Retinal pigment epithelial cell (primary cell): ENCODE data around the gene RASL10B.

Source experiments
- DNase-seq: peaks from one replicate; pipeline ENCODE4 v3.0.0-alpha.2; 2010; ENCODE audit warnings: low read depth
- H3K4me3 ChIP-seq: 2 replicates; pipeline ENCODE4 v1.5.1; 2011; ENCODE audit warnings: mild to moderate bottlenecking, low read length, control low read depth, moderate library complexity
- CTCF ChIP-seq: conservative IDR thresholded peaks from 2 replicates; pipeline ENCODE4 v1.5.1; 2011; ENCODE audit warnings: low read depth, low read length, control low read depth, inconsistent platforms

Gene RASL10B

GRCh38 chr17:35757243-35757642, 25.8 kb downstream of the RASL10B start:
- no peak for TF ChIP-seq CTCF
- no peak for DNase-seq
- no peak overlapping the region for H3K4me3 ChIP-seq

DNA sequence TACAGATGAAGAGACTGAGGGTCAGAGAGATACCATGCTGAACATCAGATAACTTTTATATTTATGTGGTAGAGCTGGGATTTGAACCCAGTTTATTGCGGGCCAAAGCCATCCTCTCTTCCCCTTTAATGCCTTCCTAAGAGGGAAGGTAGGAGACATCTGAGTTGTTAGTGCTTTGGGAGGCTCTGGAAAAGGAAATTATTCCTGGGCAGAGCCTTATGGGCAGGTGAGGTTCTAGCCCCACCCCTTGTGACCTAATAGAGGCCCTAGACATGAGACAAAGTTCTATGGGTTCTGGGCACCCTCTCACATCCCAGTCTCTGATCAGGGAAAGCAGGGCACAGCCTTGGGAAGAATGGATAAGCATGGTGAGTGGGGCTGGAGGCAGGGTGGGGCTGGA, 29.1 kb downstream of the RASL10B start, which contains the start of gene C17orf50:
C17orf50 (plus strand) TSS at position 301 of the 400 bp plus-strand sequence; CDS start at position 356, 55 bp downstream.
- TF ChIP-seq CTCF: no peak
- DNase-seq: no peak
- no peak within 1 kb of the TSS for H3K4me3 ChIP-seq

DNA sequence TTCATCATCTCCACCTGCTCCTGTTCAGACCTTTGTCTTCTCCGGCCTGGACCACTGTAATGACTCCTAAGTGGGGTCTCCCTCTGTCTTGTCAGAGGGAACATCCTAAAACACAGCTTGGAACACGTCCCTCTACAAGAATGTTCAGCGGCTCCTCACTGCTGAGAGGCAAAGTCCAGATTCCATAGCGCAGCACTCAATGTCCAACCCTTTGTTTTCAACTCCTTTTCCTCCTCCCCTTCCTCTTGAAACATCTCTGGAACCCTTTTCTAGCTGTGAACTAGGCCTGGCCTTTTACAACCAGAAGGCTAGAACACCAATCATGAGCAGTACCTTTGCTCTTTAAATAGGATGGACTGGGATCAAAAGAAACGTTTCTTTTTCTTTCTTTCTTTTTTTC, 30.2 kb downstream of the RASL10B start:
- no peak for DNase-seq
- no peak for TF ChIP-seq CTCF

DNA sequence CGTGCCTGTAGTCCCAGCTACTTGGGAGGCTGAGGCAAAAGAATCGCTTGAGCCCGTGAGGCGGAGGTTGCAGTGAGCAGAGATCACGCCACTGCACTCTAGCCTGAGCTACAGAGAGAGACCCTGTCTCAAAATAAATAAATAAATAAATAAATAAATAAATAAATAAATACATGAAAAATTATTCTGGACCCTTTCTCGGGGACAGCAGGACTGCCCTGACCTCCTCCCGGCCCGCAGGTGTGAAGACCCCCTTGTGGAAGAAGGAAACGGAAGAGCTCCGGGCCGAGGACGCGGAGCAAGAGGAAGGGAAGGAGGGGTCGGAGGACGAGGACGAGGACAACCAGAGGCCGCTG, 32.3 kb downstream of the RASL10B start:
- H3K4me3 ChIP-seq: peak overlapping the region; percentile 26
- no peak for DNase-seq
- no peak for TF ChIP-seq CTCF

More for the DNA sequence above, 30.2 kb downstream of the RASL10B start:
- H3K4me3 ChIP-seq: no peak overlapping the region

GRCh38 chr17:35764123-35764991, 32.9 kb downstream of the RASL10B start:
- TF ChIP-seq CTCF: peak; percentile 87
- DNase-seq: peak; percentile 56
- peak overlapping the region; percentile 57 for H3K4me3 ChIP-seq

- no peak overlapping the region for H3K4me3 ChIP-seq
- no peak for TF ChIP-seq CTCF
- no peak for DNase-seq
These were observed 33.8 kb downstream of the RASL10B start for GRCh38 chr17:35765086-35765710.
